DMS 273 (cell line): ENCODE measurements around the gene ENTREP1.

Experiments
- DNase-seq: peaks from one replicate; lab custom pipeline; 2025; ENCODE audit not compliant: unreplicated experiment; lab: John Stamatoyannopoulos, UW

The ENTREP1 gene

DNA sequence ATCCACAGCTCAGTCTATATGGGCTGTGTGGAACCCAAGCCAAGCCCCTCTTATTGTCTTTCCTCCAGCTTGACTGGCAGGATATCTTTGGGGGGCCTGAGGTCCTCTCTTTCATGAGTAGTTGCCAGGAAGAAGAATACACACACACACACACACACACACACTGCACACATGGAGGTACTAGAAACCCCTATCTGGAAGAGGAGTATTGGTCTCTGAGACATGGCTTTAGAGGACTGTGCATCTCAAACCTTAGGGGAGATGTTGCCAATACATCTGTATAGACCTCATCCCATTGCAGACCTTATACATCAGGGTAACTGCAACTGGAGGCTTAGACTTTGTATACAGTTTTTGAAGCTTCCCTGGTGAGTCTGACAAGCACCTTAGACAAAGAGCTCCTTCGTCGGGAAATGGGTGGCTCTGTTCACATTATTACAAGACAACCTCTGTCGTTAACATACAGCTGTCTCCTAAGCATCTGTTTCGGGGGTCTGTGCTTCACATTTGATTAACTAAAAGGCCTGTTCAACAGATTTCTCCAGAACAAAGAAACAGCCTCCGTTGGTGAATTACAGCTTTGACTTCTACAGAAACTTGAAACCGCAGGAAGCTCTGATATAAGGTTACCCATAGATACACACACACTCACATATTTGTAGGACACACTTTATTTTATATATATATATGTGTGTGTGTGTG, 5.5 kb upstream of the ENTREP1 start:
- no peak for DNase-seq

DNA sequence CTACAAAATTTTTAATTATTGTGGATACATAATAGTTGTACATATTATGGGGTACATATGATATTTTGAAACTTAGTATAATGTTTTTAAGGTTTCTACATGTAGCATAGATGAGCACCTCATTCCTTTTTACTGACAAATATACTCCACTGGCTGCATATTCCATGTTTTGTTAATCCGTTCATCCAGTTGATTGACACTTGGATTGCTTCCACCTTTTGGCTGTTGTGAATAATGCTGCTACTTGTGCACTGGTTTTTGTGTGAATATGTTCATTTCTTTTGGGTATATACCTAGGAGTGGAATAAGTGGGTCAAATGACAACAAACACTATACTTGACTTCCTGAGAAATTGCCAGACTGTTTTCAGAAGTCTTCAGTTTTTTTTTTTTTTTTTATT, 2.8 kb upstream of the ENTREP1 start:
- DNase-seq: no peak

DNA sequence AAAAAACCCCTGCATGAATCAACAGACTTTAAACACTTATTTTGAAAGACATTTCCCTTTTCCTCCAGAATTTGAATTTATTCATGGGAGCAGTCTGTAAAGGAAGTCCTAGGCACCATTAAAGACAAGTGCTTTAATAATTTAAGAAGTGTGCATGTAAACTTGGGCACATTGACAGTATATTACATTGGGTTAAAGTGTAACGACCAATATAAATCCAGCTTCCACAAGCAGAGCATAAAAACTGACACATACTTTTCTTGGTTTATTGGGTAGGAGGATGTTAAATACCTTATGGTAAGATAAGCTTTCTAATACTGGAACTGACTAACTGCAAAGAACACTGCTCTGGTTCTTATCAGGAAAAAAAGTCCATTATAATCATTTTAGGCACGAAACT, 1.2 kb upstream of the ENTREP1 start:
- DNase-seq: no peak

DNA sequence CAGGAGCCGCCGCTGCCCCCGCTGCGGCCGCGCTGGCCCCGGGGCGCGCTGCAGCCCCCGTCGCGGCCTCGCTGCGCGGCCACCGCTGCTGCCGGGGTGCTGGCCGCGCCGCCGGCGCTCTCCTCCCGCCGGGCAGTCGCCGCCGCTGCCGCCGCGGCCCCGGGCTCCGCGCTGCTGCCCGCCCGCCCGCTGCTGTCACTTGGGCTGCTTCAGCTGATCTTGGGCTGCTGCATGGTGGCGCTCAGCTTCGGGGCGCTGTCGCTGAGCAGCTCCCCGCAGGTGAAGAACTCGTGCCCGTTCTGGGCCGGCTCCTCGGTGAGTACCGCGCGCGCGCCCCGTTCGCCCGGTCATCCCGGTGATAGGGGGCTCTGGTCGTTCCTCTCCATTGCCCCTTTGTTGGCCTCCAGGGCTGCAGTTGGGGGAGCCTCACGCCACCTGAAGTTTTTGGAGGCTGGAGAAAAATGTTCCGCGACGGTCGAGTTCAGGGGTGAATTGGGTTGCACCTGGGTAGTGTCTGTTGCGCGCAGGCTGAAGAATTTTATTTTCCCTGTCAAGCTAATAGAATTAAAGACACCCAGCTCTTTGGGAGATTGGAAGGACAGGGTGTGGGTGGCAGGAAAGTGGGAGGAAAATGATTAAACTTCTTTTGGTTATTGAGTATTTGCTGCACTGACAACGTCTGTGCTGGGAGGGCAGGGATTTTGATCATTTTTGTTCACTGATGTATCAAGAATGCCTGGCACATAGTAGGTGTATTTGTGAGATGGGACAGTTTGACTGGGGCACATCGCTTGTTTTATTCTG, 596 bp downstream of the ENTREP1 start:
- peak; percentile 43 for DNase-seq

DNA sequence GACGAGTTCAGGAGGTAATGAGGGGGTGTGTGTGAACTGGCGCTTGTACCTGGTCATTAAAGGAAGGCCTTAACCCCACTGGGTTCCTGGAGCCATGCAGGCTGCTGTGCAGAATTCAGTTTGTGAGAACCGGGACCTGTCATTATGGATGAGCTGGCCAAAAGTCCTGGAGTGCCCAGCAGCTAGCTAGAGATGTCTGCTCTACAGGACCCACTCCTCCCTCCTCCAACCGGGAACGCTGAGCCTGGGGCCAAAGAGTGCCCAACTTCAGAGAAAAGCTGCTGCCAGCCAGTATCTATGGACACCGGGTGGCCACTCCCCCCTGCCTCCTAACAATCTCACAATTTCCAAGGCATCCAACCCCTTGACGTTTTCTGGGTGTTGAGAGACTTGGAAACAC, 1.2 kb downstream of the ENTREP1 start:
- DNase-seq: peak; percentile 2

DNA sequence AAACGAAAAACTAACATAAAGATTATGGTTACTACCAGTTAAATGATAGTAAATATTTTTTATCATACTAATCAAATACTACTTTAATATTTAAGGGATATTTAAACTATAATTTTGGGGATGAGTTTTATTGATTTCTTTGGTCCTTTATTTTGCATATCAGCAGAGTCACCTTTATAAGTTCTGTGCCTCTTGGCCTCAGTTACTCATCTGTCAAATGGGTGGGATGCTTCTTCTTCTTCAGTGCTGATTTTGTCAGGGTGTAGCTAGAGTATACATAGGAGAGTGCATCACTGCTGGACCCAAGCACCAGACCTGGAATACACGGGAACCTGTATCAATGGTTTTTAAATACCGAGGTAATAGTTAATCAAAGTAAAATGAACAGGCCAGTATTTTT, 5.6 kb downstream of the ENTREP1 start:
- DNase-seq: no peak

DNA sequence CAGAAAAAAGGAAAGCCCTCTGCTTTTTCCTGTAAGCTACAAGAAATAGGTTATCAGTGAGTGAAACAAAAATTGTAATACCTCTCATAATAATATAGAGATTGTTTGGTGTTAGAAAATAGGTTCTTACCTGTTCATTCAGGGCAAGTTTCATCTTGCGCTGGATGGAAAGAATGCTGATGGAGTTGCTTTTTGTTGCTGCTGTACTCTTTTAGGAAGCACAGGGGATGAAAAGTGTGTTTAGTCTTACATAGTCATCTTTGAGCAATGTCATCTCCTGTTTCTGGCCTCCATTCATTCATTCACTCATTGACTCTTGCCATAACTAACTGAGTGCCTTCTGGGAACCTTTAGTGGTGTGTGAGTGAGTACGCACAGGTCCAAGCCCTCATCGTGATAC, 6.4 kb downstream of the ENTREP1 start:
- no peak for DNase-seq

DNA sequence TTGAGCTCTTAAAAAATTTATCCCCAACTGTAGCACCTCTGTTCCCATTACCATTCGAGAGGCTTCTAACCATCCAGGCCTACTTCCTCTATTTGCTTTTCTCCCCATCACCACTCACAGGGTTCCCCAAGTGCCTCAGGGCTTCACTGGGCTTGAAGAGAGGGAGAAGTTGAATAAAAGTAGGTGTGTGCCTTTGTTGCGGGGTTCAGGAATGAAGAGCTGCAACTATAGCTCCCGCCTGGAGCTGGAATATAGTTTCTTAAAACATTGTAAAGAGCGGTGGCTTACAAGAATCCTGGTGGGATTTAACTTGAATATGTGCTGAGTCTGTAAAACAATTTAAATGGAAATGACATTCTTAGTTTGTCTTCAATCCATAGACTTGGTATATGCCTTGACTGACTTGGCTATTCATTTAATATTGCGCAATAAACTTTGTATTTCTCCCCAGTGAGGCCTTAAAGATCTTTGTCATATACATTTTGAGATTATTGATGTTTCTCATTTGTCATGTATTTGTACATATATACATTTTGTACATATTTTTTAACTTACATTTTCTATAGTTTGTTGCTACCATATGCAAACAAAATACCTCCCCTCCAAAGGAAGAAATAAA, 7.2 kb downstream of the ENTREP1 start:
- no peak for DNase-seq

DNA sequence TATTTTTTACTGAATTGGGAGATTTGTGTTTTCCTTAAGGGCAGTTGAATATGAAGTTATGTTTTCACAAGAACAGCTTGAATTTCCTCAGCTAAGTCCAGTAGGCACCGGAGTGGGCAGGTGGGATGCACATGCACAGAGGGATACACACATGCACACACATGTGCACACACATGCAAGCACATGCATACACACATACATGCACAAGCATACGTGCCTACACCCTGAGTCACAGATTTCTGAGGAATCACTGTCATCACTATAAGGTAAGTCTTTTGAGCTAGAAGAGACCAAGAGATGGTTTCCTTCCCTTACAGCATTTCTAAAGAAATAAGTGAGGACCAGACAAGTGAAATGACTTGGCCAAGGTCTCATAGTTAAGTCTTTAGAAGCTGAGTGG, 8.7 kb downstream of the ENTREP1 start:
- DNase-seq: no peak

DNA sequence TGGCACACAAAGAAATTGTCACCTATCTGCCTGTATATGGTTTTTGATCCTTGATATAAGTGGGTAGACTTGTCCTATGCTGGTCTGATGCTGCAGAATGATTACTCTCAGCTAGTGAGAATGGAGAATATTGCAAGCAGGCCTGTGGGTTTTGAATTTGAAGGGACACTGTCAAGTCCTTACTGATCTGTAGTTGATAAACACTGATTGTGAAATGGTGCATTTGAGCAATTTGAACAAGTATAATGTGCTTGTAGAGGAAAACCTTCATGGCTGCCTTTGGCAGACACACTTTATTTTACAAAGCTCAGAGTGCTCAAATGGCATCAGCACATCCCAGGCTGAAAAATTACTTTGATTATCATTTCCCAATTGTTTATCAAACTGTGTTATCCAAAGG, 9.3 kb downstream of the ENTREP1 start:
- no peak for DNase-seq

DNA sequence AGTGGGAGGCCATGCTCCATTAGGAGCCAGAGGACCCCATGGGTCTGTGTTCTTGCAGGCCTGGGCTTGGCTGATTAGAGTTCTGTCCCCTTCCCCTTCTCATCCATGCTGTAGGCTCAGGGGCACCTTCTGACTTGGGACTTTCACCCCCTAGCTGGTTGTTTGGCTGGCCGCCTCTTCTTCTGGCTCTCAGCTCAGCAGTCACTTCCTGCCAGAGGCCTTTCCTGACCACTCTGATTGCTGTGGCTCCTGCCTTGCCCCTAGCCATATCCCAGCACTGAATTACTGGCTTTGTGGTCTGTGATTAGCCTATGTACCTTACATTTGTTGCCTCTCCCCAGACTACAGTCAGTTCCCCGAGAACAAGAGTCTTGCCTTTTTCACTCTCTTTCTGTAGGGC, 14.6 kb downstream of the ENTREP1 start:
- no peak for DNase-seq

DNA sequence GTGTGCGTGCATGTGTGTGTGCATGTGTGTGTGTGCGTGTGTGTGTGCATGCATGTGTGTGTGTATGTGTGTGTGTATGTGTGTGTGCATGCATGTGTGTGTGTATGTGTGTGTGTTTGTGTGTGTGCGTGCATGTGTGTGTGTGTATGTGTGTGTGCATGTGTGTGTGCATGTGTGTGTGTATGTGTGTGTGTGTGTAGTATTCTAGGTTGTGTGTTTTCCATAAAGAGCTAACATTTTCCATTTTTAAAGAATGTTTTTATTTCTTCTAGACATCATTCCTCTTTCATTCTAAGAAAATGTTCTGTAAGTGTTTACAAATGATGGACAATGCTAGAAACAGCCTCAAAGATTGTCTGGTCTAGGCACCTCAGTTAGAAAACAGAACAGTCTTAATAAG, 15.6 kb downstream of the ENTREP1 start:
- DNase-seq: no peak

DNA sequence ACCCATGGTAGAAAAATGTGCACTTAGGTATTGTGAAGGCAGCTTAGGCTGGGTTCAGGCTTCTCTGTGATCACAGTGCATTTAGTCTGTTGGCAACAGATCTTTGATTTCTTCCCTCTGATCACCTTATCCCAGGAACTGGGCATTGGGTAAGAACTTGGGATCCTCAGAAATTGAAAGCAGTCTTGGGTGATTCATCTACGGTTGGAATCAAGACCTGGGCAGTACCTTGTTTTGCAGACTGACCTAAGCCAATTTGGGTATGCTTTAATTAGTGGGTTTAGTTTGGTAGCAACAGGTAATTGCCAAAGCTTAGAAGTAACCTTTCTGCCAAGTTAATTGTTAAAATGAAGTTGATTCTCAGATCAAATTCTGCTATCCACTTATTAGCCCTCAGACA, 17.8 kb downstream of the ENTREP1 start:
- no peak for DNase-seq

DNA sequence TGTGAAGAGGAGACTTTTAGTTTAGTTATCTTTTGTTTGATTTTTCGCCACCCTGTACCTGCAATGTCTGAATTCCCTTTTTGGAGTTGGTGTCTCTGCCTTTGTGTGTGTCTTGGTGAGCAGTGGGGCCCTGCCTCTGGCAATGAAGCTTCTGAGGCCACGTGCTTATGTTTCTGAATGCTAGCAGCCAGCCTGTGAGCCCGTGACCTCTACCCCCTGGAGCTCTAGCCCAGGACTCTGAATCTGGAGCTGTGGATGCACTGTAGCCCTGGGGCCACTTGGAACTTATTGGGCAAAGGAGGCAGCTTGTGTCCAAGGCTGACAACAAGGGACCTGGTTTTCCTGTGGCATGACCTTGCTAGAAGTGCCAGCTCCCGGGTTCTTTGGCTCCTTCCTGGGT, 19.4 kb downstream of the ENTREP1 start:
- no peak for DNase-seq

DNA sequence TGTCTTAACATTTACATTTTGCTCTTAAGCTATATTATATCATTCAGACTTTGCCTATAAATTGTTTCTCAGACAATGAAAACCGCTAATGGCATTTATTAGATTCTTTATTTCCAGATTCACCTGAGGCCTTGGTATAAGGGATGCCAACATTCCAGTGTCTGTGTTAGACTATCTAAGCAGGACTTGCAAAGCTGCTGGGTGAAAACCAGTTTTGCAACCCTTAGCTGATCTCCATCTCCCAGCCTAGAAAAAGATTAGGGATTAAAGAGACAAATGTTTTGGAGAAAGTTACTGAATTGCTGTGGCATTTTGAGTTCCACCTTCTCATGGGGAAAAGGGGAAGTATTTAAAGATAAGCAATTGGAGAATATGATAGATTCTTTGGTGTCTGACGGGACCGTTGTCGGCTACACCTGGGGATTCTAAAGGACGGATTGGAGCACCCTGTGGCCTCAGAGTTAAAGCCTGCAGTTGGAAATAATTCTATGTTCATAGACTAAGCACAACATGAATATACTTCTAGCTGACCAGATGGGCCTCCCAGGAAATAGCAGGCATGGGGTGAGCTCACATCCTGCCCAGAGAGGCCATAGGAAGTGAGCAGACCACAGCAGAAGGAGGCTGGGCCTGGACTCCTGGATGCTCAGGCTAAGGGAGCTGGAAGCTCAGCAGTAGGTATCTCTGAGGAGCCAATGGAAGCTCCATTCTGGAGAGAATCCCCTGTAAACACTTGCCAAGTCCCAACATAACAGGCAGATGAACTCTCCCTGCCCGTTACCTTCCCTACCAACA, 21.8 kb downstream of the ENTREP1 start:
- DNase-seq: no peak

DNA sequence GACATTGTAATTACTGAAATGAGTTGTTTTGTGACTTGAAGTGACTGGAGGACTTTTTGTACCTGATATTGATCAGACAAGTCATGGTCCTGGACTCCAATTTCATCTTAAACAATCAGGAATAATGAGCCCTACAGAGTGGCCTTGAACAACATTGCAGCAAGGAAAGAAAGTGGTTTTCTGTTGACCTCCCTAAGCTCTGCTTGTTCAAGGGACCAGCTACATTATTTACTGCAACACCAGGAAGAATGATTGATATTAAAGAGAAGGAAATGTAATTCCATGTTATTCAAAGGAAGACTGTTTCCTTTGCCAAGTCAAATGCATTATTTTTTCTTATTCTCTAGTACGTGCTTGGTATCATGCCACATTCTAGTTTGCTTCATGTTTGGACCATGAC, 22.6 kb downstream of the ENTREP1 start:
- no peak for DNase-seq

DNA sequence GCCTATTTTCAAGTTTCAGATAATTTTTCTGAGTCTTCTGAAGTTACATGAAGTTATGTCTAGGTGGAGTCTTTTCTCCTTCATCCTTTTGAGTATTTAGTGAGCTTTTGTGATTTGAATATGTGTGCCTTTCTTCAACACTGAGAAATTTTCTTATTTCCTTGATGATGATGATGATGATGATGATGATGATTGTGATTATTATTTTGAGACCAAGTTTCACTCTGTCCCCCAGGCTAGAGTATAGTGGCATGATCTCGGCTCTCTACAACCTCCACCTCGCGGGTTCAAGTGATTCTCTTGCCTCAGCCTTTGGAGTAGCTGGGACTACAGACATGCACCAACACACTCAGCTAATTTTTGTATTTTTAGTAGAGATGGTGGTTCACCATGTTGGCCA, 26.2 kb downstream of the ENTREP1 start:
- DNase-seq: no peak

DNA sequence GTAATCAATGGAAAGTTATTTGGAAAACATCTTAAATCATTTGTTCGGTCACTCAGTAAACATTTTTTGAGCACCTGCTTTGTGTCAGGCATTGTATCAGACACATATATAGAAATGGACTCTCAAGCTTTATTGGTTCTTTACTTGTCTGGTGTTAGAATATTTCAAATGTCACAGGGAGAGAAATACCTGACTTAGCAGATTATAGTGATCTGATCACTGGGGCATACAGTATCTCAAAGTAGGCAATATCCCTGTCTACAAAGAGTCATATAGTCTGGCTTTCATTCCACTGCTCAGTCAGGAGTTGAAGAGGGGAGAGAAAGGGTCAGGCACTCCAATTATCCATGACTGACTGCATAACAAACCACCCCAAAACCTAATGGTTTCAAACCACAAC, 30.2 kb downstream of the ENTREP1 start:
- DNase-seq: no peak

DNA sequence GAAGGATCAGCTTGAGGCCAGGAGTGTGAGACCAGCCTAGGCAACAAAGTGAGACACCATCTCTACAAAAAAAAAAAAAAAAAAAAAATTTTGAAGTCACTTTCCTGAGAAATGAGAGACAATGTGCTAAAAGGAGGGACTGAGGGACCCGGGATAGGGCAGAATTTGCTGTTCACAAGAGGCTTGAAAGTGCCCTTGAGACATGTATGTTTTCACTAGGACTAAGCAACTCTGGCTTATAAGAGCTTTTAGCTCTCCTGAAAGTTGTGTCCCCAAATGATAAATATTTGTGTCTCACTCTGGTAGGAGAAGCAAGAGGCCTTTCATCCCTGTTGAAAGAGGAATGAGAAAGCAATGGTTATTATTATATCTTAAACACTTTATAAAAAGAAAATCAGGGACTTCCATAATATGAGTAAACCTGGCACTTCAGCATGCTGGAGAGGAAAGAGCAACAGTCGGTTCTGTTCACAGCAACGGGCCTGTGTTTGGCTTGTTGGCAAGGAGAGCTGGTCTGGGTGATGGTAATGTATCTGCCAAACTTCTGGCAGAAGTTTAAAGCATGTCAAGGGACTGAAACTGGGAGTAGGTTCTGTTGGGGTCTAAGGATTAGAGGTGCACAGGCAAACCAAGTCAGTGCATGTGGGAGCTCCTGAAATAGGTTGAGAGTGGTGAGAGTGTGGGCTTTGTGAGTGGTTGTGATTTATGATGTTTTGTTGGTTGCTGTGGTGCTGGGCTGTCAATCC, 32.2 kb downstream of the ENTREP1 start:
- no peak for DNase-seq

DNA sequence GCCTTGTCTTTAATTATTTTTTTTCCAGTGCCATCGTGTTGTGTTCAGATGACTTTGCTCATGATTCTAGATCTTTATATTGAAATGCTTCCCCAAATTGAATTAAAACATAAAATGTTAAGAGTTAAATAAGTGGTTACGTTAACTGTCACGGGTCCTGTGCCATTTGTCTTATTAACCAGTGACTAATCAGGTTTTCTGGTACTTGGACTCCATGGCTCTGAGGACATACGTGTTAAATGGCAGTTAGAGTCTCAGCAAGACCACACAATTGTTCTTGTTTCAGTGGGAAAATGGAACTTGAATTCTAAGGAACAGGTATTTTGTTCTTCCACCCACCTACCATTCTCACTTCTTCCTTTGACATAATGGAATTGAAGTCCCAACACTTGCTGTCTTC, 32.8 kb downstream of the ENTREP1 start:
- DNase-seq: no peak

DNA sequence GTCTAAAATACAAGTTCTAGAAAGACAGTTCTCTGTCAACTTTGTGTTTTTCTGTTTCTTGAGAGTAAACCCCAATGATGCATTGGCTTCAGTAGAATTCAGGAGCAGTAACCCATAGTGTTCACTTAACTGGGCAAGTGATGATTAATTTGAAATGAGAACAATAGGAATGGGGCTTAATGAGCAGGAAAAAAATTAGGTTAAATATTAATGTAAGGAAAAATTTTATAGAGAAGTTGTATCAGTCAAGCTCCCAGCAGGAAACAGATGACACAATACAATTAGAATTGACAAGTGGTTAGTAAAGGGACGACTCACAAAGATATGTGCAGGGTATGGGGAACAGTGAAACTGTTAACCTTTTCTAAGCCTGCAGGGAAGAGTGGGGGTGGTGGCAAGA, 38.2 kb downstream of the ENTREP1 start:
- DNase-seq: no peak
